NCI-H2029 treated with DMSO at 0.1 percent for 48 hours (cell line): ENCODE measurements around the gene HDAC4.

ENCODE experiments used
- DNase-seq: peaks from one replicate; lab custom pipeline; 2025; lab: John Stamatoyannopoulos, UW

Gene HDAC4

DNA sequence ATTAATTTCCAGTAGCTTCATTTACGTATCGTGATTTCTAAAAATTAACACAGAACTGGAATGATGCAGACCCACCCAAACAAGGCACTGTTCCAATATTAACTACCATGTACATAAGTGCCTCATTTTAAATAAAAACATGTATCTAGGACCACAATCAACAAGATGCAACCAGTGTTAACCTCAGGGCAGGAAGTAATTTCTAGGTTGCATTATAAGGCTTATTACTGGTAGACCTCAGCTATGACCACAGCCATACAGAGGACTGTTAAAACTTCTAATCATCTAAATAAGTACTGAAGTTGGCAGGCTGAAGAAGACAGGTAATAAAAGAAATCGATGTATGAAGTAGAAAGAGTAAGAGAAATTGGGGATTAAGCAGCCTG is 262.9 kb downstream of the HDAC4 start:
- DNase-seq, result no peak

- no peak for DNase-seq
Measured at GRCh38 chr2:239137165-239137897, 263.5 kb downstream of the HDAC4 start.

DNA sequence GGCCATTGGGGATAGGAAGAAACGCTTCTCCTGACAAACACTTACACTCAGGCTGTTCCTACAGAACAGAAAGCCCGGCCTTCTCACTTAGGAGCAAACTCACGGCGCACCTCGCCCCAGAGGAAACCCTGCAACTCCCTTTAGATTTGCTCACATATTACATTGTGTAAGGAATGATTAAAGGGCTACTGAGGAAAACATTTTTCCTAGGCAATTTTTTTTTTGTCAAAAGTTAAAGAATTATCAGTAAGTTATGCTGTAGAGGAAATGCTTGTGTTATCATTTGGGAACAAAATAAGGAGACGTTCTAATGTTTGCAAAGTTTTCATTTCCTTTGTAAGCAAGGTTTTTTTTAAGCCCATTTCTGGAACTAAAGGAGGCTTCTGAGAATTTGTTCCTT is 264.1 kb downstream of the HDAC4 start:
- no peak for DNase-seq

- DNase-seq, result no peak
Measured at GRCh38 chr2:239136203-239136602, 264.6 kb downstream of the HDAC4 start.

GRCh38 chr2:239135531-239135930 is 265.3 kb downstream of the HDAC4 start:
- no peak for DNase-seq

GRCh38 chr2:239133945-239134570 is 266.8 kb downstream of the HDAC4 start:
- no peak for DNase-seq

DNA sequence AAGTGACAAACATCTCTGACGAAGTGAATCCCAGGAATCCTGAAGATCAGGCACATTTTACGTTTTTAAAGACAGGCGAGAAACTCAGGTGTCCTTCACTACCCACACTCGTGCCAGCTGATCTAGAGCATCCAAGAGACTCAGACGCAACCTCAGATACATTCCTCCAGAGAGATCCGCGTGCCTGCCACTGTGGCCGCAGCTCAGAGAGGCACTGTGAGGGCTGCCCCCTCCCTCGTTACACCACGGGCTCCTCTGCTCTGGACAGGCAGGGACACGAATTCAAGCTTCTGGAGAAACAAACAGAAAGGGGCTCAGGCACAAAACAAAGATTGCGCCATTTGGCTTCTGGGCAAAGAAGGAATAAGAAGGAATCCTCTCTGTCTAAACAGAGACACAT is 268.0 kb downstream of the HDAC4 start:
- DNase-seq, result no peak

DNA sequence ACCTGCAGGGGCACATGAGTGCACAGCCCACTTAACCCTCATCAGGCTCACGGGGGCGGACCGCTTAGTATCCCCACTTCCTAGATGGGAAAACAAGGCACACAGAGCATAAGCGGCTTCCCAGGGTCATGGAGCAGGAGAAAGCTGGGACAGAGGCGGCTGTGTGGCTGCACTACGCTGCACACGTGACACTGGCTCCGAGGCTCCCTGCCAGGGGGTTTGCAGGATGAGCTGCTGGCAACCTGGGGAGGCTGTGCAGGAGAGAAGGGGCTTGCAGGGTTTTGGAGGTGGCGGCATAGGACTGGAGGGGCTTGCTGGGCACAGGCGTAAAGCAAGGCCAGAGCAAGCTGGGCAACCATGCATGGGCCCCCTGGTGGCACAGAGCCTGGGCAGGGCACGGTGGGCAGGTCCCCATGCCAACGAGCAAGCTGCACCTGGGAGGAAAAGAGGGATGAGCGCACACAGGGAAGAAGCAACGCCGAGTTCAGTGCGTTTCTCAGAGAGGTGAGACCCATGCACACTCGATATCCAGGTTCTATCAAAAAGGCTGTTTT is 268.6 kb downstream of the HDAC4 start:
- no peak for DNase-seq

DNA sequence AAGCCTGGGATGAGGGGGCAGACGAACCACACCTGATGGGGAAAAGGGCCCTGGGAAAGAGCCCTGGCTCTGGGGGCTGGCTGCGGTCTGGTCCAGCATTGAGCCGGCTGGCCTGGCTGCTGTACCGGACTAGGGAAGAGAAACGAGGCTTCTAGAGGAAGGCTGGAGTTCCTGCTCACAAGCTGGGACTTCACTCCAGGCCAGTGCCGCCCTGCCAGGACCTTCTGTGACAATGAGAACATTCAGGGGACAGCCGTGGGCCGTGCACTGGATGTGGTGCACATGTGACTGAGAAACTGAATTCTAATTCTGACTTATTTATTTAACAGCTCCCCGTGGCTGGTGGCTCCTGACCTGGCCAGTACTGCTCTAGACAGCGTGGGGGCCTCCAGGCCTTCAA is 269.3 kb downstream of the HDAC4 start:
- DNase-seq, result no peak

GRCh38 chr2:239130786-239131325 is 270.0 kb downstream of the HDAC4 start:
- DNase-seq, result no peak

- DNase-seq, result no peak
Measured at GRCh38 chr2:239130041-239130440, 270.8 kb downstream of the HDAC4 start.

GRCh38 chr2:239129147-239129920 is 271.5 kb downstream of the HDAC4 start:
- no peak for DNase-seq

- no peak for DNase-seq
Measured at GRCh38 chr2:239128706-239129105, 272.1 kb downstream of the HDAC4 start.

DNA sequence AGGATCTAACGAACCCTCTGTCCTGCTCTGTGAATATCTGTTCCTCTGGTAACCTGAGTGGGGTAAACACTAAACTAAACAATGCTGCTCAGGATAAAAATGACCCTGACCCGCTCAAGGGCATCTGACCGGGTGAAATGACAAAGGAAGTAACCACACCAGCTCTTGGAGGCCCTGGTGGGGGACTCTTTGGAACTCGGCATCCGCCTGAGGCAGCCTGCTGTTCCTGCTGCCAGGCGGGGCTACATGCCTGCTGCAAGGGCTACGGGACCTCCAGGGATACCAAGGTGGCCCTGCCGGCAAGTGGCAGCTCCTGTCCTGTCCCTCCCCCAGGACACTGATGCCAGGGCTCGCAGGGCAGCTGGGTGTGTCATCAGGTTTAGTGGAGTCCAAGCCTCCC is 273.3 kb downstream of the HDAC4 start:
- no peak for DNase-seq

DNA sequence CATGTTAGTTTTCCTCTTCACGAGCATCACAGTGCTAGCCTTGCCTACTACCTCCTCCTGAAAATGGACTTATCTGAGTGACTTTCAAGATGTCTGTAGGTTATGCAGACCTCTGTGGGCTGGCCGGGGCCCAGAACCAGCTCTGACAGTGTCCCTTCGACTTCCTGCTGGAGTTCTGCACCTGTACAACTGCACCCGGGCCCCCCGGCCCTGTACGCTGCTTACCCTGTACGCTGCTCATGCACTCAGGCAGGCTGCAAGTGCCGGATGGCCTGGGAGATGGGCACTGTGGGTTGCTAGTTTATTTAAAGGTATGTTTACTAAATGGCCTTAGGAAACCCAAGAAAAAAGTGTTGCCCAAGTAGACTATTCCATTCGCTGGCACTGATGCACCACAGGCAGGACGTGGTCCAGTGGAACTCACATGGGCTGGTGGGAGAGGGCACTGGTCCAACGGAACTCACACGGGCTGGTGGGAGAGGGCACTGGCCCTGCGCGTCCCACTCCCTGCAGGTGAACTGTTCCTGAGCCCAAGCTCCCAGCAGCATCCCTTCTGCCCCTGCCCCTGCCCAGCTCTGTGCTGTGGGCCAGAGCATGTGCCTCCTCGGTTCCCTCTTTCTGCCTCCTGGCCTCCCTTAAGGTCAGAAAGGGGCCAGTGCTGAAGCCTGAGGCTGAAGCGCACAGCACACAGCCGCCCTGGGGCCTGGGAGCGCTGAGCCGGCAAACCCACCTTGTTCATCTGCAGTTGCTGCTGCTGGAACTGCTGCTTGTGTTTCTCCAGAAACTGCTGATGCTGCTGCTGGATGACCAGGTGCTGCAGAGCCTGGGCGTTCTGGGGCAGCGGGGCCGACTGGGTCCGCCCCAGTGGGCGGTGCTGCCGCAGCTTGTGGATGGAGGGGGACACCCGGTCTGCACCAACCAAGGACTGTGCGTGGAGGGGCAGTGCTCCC is 274.8 kb downstream of the HDAC4 start:
- DNase-seq, result no peak

DNA sequence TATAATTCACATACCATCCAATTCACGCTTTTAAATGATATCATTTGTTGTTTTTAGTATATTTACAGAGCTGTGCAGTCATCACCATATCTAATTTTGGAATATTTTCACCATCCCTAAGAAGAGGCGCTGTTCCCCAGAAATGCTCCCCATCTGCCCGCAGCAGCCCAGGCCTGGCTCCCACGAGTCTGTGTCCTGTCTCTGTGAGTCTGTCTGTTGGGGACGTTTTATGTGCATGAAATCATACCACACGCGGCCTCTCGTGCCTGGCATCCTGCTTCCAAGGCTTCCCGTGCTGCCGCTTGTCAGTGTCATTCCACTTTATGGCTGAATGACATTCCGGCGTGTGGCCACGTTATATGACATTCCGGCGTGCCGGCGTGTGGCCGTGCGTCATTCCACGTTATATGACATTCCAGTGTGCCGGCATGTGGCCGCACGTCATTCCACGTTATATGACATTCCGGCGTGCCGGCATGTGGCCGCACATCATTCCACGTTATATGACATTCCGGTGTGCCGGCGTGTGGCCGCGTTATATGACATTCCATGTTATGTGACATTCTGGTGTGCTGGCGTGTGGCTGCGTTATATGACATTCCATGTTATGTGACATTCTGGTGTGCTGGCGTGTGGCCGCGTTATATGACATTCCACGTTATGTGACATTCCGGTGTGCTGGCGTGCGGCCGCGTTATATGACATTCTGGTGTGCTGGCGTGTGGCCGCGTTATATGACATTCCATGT is 276.5 kb downstream of the HDAC4 start:
- no peak for DNase-seq

DNA sequence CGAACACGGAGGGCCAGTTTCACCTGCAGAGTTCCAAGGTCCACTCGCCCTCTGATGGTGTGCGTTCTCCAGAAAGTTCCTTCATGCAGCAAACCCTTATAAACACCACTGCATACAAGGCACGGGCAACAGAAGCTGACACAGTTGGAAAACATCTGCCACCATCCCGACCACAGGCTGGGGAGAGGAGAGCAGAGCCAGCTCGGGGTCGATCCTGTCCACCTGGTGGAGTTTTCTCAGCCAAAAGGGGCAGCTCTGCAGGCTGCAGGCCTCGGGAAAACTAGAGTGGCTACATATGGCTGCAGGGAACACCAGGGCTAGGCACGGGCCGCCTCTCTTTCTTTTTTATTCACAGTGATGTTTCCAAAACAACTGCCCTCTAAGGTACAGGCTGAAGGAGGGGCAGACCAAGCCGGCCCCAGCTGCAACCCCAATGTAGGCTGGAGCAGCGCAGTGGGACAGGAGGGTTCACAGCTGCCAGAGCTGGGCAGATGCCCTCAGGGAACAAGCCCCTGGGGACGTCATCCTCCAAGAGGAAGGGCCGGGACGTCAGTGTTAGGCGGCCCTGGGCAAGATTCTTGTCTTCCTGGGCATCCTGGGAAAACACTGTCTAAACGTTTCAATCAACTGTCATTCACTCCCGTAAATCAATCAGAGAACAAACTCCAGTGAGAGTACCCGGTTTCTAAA is 278.3 kb downstream of the HDAC4 start:
- no peak for DNase-seq

DNA sequence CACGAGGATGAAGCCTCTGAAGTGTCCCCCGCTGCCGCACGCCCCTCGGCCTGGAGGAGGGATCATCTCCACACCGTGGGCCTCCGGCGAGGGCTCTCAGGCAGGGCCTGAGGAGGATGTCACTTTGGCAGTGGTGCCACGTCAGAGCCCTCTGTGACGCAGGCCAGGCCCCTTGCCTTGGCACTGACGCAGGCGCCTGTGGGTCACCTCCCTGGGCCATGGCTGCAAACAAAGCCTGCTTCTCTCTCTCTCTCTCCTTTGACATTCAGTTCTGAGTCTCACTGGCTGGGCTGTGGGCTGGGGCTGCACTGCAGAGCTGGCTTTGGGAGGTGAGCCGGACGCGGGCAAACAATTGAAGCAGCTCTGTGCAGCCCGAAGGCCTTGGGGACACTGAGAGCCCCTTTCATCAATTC is 279.2 kb downstream of the HDAC4 start:
- no peak for DNase-seq

GRCh38 chr2:239120664-239121063 is 280.2 kb downstream of the HDAC4 start:
- DNase-seq, result no peak
